ENCODE results near the gene NMUR2.

Gene NMUR2

GRCh38 chr5:152380415-152381123 is 24.5 kb downstream of the NMUR2 start:
- TF ChIP-seq CTCF (IDR thresholded peaks at IDR 0.05), result no peak
- DNase-seq, result no peak
- no peak overlapping the region for H3K27ac ChIP-seq
- H3K27me3 ChIP-seq, result no peaks in the 10 kb centered on the region
- no peaks in the 10 kb centered on the region for H3K4me1 ChIP-seq
- H3K36me3 ChIP-seq, result no peaks in the 10 kb centered on the region
- no peaks in the 10 kb centered on the region for H3K9me3 ChIP-seq
- intact Hi-C loops (cut with DNase I; ENCODE audit: low total_unique reads), result no loop called here
- no peak overlapping the region for H3K4me3 ChIP-seq

DNA sequence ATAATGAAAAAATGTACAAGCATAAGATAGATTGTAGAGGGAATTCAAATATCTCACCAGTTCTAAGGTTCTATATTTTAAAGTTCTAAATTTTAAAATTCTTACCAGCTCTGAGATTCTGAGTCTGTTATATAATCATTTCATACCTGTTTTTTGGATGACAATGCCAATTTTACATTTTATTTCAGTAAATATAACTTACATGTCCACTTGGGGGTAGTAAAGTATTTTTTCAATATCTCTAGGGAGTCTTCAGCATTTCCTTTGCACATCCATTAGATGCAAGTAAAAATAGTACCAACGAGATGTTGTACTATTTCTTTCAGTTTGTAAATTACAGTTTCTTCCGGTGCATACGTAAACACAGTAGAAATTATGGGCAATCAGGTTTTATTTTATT is 25.7 kb downstream of the NMUR2 start:
- no peak overlapping the region for H3K27ac ChIP-seq
- no peak for TF ChIP-seq CTCF (IDR thresholded peaks at IDR 0.05)
- H3K27me3 ChIP-seq, result no peaks in the 10 kb centered on the region
- no peaks in the 10 kb centered on the region for H3K36me3 ChIP-seq
- no peak overlapping the region for H3K4me3 ChIP-seq
- no peak for DNase-seq
- H3K9me3 ChIP-seq, result no peaks in the 10 kb centered on the region
- intact Hi-C loops (cut with DNase I; ENCODE audit: low total_unique reads), result no loop called here
- H3K4me1 ChIP-seq, result no peaks in the 10 kb centered on the region

GRCh38 chr5:152378730-152379129 is 26.3 kb downstream of the NMUR2 start:
- no peak for DNase-seq

GRCh38 chr5:152376886-152377285 is 28.2 kb downstream of the NMUR2 start:
- intact Hi-C loops (cut with DNase I; ENCODE audit: low total_unique reads), result no loop called here
- Histone ChIP-seq H3K36me3 (no peaks in the 10 kb centered on the region), H3K4me3 (no peak overlapping the region), H3K27me3 (no peaks in the 10 kb centered on the region), H3K27ac (no peak overlapping the region), H3K4me1 (no peaks in the 10 kb centered on the region), H3K9me3 (no peaks in the 10 kb centered on the region)
- TF ChIP-seq CTCF (IDR thresholded peaks at IDR 0.05), result no peak
- no peak for DNase-seq

More at GRCh38 chr5:152378730-152379129, 26.3 kb downstream of the NMUR2 start:
- Histone ChIP-seq H3K36me3 (no peaks in the 10 kb centered on the region), H3K4me3 (no peak overlapping the region), H3K9me3 (no peaks in the 10 kb centered on the region), H3K27me3 (no peaks in the 10 kb centered on the region), H3K4me1 (no peaks in the 10 kb centered on the region), H3K27ac (no peak overlapping the region)
- TF ChIP-seq CTCF (IDR thresholded peaks at IDR 0.05), result no peak
- intact Hi-C loops (cut with DNase I; ENCODE audit: low total_unique reads), result no loop called here

GRCh38 chr5:152374711-152375275 is 30.3 kb downstream of the NMUR2 start:
- no peak for DNase-seq
- no peak overlapping the region for H3K27ac ChIP-seq
- no peaks in the 10 kb centered on the region for H3K27me3 ChIP-seq
- H3K36me3 ChIP-seq, result no peaks in the 10 kb centered on the region
- H3K4me1 ChIP-seq, result no peaks in the 10 kb centered on the region
- no peak for TF ChIP-seq CTCF (IDR thresholded peaks at IDR 0.05)
- no peak overlapping the region for H3K4me3 ChIP-seq
- intact Hi-C loops (cut with DNase I; ENCODE audit: low total_unique reads), result no loop called here
- no peaks in the 10 kb centered on the region for H3K9me3 ChIP-seq

Measured in tibial artery (tissue), 4 donors.